Anterior cingulate cortex (tissue), 58 donors: Measurements from ENCODE around the gene GJD2.
A peak's percentile ranks its signal among the peaks of the same experiment; 100 is the strongest.

Experiments used
- DNase-seq, 58 donors: peaks; one replicate each; lab custom pipeline; 2025; lab: John Stamatoyannopoulos, UW

GJD2 gene

DNA sequence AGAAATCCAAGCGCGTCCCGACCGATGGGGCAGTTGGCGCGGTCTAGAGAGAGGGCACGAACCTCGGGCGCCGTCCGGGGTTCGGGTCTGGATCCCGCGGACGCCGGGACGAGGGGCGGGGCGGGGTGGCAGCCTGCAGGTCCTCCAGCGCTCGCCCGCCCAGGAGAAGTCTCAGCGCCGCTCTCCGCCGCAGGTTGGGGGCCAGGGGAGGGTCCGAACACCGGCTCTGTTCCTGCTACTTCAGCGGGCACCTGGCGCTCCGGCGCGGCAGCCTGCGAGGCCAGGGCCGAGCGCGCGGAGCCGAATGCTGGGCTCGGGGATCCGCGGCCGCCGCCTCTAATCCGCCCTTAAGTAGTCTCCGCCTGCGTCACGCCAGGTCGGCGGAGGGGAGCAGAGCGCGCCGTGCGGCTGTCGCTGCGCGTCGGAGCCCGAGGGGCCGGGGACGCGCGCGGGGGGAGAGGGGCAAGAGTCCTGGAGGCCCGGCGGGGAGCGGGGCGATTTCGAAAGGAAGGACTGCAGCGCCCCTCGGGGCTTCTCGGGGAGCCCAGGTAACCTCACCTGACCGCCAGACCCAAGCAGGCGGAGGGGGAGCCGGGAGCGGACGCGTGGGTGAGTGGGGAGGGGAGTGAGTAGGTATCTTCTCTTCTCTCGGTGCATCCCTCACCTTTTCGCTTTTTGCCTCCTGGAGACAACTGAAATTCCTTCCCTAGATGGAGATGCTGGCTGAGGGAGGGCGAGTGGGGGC is at the start of gene GJD2:
Gene GJD2 (minus strand): TSS at position 325 of the 745 bp plus-strand sequence. CDS start 510 bp downstream, outside the sequence.
- peak in 8 of 58 donors; percentile 3 to 47 (median 13) for DNase-seq

DNA sequence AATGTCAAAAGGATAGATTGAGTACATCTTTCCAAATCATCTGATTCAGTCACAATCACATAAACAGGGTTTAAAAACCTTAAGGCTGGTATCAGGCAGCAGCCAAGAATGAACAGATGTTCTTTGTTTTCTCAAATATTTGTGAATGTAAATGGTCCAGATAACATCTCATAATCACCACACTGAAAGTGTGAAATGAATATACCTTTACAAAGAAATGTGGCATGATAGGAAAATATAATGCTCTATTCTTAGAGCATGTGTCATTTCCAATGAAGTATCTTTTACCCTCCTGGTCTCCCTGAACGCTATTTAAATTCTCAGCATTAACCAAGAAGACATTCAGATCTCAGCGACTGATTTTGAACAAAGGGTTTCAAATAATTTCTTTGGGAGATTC is 49.3 kb upstream of the GJD2 start:
- DNase-seq = no peak

DNA sequence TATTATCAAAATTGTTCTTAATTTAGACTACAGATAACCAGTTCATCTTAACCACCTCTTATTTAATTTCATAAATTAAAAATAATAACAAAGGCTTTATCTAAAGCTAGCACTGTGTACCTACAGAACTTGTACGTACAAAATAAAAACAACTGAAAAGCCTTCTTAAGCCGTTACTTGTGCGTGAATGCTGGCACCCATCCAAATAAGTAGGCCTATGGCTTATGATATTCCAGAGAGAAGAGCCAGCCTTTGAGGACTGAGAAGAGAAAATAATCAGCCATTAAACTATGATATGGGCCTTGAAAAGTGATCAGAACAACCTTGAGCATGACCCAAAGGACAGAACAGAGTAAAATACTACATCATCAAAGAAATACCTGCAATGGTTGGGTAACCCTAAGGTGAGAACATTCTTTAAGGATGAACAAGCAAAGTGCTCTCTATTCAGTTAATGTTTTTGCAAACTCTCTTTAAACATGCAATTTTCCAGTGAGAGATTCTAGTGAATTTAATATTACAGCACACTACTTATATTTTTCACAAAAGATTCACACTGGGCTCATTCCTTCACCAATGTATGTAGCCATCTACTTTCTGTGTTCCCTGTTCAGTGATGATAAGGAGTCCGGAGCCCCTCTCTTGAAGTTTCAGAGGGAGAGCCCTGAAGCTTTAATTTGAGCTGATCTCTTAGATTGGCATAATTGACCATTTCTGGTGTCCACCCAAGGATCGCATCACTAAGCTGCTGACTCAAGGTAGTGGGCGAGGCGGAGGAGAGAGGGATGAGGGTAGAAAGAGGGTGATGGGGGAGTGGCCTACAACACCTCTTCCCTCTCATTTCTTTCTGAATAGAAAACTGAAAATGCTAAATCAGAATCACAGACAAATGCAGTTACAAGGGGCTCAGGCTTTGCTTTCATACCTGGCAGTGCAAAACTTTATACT is 48.3 kb upstream of the GJD2 start:
- no peak for DNase-seq

DNA sequence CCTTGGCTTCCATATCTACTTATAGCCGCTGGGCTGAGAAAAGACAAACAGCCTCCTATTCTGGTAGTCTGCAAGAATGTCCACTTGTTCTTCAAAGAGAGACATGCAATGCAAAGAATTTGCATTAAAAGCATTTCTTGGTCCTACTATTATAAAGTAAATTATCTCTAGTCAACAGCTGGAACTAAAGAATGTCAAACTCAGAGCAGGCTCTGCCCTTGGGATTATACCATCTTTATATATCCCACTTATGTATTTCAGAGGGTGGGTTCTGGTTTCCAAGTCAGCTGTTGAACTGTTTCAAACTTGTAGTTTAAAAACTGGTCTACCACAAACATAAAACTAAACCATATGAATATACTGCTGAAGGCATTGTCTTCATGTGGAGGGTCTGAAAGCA is 47.6 kb upstream of the GJD2 start:
- DNase-seq = no peak

DNA sequence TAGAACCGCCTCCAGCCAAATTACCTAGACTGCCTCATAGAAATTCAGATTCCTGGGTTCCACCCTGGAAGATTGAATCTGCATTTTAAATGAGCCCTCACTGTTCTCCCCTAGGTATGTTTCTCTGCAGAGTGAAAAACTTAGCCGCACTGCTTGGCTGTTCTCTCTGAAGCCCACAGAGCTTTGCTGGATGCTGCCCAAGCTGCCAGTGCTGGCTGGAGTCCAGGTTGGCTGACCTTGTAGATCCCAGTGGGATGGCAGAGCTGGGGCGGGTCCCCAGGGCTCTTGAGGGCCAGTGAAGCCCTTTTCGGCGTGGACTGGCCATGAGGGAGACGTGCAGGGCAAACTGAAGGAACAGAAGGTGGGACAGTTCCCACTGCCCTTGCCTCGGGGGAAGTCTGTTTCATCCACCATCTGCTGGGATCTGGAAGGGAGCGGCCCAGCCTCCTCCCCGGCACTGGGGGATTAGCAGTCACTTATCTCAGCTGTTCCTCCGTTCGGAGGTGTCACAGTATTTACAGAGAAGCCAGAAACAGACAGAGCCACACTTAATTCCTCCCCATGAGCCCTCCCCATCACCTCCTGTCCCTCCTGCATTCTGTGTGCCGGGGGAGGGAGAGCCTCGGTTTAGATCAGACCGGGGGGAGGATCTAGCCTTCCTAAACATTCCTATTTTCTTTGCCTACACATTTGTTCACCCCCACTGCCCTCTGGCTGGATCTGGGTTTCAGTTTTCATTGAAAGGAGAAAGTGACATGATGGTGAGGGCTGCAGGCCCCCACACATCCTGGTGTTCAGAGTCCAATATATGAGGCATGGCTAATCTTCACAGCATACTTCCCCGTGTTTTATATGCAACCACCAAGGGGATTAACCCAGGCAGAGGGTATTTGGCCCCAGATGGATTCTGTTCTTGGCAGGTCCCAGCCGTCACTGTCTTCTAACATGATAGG is 44.6 kb upstream of the GJD2 start:
- peak in 20 of 58 donors; percentile 2 to 58 (median 14) for DNase-seq

DNA sequence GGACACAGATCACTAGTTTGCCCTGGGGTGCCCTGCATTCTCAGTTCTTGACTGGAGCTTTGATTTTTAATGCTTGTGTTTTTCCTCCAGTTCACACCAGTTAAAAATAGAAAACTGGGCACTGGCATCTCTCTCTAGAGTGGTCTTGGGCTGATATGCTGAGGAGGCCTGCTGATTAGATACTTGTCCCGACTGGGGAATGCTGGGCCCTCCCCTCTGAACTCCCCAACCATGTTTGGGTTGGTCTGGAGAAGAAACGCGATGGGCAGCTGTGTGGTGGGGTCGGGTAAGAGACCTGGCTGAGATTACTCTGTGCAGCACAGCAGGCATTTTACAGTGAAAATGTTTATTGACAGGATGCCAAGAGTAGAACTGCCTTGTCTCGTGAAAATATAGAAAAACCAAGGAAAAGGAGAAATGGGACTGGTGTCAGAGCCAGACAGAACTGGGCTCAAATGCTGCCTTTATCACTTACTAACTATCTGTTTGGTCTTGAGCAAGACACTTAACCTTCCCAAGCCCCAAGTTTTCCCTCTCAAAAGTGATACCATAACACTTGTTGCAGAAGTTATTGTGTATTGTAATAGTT is 42.1 kb upstream of the GJD2 start:
- no peak for DNase-seq

DNA sequence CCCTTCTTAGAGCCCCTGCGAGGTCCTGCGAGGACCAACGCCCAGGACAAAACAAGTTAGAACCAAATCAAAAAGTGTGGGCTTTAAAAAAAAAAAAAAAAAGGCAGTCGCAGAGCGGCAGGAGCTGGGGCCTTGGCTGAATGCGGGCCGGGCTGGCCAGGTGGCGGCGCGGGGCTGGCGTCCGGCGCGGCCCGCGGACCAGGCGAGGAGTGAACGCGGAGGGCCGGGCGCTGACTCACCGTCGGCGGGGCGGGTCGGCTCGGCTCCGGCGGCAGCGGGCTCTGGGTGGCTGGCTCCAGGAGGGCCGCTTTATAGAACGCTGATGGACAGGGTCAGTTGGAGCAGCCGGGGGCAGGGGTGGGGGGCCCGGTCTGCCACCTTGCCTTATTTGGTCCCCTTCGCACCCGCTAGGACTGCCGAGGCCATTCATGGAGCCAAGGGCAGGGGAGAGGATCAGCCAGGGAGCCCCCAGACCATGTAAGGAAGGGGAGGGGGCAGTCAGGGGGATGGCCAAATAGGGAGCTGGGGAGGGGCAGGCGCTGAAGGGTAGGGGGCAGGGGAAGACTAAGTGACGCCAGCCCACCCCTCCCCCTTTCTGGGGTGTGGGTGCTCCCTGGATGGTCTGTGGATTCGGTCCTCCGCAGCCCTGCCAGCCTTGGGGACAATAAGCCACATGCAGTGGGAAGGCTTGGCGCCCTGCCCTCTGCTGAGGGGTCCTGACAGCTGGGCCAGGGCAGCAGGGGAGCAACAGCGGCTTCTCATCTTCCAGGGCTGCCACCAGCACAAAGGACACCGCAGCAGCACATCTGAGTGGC is 40.7 kb upstream of the GJD2 start, which contains the start of gene ACTC1:
Gene ACTC1 (minus strand): TSS at position 283 of the 815 bp plus-strand sequence. CDS start 741 bp downstream, outside the sequence.
- DNase-seq = peak in 7 of 58 donors; percentile 5 to 70 (median 11)

DNA sequence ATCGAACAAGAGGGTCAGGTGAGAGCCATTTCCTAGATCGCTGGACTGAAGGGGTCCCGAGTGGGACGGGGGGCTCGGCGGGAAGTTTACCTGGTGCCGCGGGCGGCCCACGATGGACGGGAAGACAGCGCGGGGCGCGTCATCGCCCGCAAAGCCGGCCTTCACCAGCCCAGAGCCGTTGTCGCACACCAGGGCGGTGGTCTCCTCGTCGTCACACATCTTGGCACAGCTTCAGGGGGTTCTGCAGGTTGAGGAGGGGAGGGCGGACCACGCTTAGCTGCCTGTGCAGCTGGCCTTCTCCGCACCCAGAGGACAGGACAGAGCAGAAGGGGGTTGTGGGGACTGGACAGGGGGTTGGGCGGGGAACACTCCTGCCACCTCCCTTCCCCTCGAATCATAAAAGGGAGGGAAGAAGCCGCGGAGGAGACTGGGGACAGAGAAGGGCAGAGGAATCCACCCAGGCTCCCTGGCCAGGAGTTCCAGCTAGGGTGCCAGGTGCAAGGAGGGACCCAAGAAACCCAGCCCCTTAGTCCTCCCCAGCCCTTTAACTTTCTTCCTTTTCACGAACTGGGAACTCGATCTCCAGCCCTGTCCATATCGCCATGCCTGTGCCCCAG is 39.9 kb upstream of the GJD2 start:
- DNase-seq = no peak

DNA sequence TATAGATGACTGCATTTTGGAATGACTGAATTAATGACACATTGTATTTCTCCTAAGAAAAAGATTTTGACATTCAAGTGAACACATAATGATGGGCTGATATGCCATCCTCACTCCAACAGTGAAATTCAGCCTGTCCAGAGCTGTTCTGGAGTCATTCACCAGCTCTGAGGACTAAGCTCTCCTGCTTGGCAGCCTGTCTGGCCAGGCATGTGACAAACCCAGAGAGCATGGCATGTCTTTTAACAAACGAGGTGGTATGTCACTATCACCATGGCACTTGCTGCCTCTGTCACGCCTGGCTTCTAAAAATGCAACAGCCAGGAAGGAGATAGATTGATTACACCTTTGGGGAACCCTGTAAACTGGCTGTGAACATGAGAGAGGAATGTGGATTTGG is 39.1 kb upstream of the GJD2 start:
- DNase-seq = no peak

DNA sequence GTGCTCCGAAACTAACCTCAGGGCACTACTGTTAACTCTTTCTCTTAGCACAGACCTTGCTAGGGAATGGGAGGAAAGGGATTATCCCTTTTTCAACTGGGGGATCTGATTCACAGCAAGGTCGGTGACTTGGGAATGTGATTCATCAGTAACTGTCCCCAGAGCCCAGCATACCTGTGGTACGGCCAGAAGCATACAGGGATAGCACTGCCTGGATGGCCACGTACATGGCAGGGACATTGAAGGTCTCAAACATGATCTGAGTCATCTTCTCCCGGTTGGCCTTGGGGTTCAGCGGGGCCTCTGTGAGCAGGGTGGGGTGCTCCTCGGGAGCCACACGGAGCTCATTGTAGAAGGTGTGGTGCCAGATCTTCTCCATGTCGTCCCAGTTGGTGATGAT is 38.3 kb upstream of the GJD2 start:
- DNase-seq = no peak

DNA sequence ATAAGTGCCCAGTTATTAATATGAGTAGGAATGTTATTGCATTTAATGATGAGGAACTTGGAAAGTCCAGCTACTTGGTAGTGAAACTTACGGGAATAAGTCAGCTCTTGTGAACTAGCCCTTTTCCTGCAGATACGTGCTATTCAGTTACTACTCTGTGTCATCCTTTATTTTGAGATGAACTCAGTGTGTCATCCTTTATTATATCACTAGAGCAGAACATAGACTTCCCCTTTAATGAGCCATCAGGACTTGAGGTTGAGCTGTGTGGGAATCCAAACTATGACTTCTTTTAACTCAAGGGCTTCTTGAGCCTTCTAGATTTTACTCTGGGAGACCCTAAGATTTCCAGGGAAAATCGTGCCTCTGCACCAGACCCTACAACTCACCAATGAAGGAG is 36.9 kb upstream of the GJD2 start:
- no peak for DNase-seq

DNA sequence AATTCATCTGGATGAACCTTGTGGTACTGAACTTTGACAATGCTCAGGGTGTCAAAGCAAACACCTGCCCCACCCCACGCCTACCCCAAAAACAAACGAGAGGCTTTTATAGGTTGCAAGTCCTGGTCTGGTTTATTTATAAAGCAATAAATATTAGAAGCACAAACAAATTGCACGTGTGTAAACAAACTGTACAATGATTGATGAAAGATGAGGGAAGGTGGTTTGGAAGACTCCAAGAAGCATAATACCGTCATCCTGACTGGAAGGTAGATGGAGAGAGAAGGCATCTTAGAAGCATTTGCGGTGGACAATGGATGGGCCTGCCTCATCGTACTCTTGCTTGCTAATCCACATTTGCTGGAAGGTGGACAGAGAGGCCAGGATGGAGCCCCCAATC is 35.3 kb upstream of the GJD2 start:
- DNase-seq = no peak

DNA sequence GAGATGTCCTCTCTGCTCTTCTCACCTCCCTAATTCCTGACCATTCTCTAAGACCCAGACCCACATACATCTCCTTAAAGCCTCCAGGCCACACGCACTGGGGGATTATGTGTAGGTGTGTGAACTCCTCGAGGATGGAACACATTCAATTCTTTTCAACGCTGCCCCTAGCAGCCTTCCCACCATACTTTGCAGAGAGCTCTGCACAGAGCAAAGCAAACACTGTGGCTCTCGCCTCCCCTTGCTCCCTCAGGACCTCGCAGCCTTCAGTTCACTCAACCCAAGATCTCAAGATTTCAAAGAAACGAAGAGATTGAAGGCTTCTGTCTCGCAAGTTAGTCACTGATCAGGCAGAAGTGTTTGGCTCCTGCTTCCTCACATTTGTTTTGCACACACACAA is 34.5 kb upstream of the GJD2 start:
- no peak for DNase-seq

DNA sequence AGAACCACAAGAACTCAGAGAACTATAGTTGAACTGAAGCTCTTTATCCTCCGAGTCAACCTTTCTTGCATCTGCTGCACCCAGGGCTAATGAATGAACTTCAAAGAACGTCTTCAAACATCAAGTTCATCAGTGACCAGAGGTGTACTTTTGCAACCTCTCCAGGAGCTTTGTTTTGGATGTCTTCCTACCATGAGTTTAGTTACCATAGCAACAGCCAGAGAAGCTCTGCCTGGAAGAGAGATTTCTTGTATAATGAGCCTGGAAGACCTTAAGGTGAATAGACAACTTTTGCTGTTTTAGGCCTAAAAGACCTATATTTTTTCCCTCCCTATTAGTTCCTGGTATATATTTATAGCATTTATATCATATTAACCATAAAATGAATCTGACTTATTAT is 31.4 kb upstream of the GJD2 start:
- no peak for DNase-seq

DNA sequence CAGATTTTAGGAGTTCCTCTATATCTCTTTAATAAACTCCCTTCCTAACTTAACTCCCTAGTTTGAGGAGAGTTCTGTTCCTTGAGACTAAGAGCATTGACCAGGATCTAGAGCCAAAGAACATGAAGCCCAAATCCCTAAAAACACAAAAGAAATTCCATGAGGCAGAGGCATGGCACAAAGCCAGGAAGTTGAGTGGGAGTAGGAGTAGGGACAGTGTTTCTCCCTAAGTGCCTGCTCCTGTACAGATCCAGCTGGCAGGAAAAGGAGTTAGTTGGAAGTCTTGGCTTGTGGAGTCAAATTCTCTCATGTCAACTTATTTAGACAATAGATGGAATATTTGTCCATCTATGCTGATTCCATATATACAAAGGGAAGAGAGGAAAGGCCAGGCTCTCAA is 29.2 kb upstream of the GJD2 start:
- DNase-seq = no peak

DNA sequence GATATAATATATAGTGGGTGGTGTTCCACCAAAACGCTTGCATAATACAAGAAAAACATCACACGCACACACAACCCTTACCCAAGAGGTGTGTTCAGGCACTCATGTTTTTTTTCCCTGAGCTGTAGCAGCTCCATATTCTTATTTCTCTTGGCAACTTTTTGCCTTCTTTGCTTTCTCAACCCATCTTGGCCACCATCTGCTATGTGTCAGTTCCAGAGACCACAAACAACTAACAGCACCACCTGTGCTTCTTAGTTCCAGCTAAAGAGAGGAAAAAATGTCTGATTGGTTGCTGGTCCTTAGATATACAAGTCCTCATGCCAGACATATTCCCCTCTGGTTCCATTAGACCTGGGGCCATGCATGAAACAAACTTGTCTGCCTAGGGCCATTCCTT is 28.6 kb upstream of the GJD2 start:
- DNase-seq = no peak

DNA sequence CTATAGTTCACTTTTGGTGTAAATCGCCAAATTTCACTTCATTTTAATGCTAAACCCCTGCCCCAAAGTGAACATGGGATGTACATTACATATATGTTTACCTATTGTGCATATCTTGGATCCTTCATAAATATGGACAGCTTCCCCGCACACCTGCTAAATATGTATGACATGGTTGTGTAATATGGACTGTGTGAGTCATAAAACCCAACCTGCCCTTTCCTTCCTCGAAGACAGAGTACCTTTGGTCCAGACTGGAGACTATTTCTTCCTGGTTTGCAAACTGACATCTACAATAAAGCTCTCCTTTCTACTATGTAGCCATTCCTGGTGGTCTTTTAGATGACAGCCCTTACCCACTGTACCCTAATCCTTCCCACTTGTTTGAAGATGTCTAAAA is 28.1 kb upstream of the GJD2 start:
- DNase-seq = no peak

DNA sequence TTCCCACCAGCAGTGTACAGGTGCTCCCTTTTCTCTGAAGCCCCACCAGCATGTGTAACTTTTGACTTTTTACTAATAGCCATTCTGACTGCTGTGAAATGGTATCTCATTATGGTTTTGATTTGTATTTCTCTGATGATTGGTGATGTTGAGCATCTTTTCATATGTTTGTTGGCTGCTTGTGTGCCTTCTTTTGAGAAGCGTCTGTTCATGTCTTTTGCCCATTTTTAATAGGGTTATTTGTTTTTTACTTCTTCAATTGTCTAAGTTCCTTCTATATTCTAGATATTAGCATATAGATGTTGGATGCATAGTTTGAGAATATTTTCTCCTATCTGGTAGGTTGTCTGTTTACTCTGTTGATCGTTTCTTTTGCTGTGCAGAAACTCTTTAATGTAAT is 25.9 kb upstream of the GJD2 start:
- no peak for DNase-seq
